CD4-positive, alpha-beta memory T cell (primary cell): Measurements from ENCODE around the gene NACC1. TPM values are rescaled to one million over a fixed set of nuclear protein-coding genes. Genes with fewer than 3 reads are reported as not detected.
A peak's percentile ranks its signal among the peaks of the same experiment; 100 is the strongest.

Source experiments
- CTCF ChIA-PET: fragments of 350-600 bp; sonication (Branson Sonifier 250); formaldehyde crosslinking; loops from one replicate; lab custom pipeline; 2021; ENCODE audit warnings: inconsistent platforms; ENCODE audit not compliant: partially characterized antibody; lab: Charles Lee
- POLR2A ChIA-PET: fragments of 350-600 bp; sonication (Branson Sonifier 250); formaldehyde crosslinking; loops from one replicate; lab custom pipeline; 2021; ENCODE audit not compliant: partially characterized antibody; lab: Charles Lee
- DNase-seq, 5 donors: peaks; one replicate each; pipeline versions ENCODE4 v3.0.0 to v3.0.0-alpha.2; 2020 to 2022; ENCODE audit warnings: mixed read lengths in 1 of 5
- H3K27ac ChIP-seq: one replicate; pipeline ENCODE4 v1.7.0; 2013; ENCODE audit warnings: low read depth, low read length
- H3K27me3 ChIP-seq: 2 replicates; pipeline ENCODE4 v1.7.0; 2013; ENCODE audit warnings: mild to moderate bottlenecking, low read length, moderate library complexity; ENCODE audit not compliant: insufficient read depth
- H3K36me3 ChIP-seq: 2 replicates; pipeline ENCODE4 v1.7.0; 2013; ENCODE audit warnings: mild to moderate bottlenecking, low read length, moderate library complexity; ENCODE audit not compliant: insufficient read depth
- H3K4me1 ChIP-seq: 2 replicates; pipeline ENCODE4 v1.7.0; 2013; ENCODE audit warnings: mild to moderate bottlenecking, low read length, moderate library complexity; ENCODE audit not compliant: insufficient read depth
- H3K4me3 ChIP-seq, 2 donors: one replicate each; pipeline ENCODE4 v1.7.0; 2013; ENCODE audit warnings: low read length in 2 of 2, mild to moderate bottlenecking in 1 of 2
- H3K9me3 ChIP-seq, 2 donors: one replicate each; pipeline ENCODE4 v1.7.0; 2013; ENCODE audit warnings: low read length in 2 of 2, control low read depth in 1 of 2; ENCODE audit not compliant: control insufficient read depth in 1 of 2
- H3K27ac Mint-ChIP-seq, 7 donors: one replicate each; pipeline ENCODE4 v1.8.0; 2020 to 2021; ENCODE audit warnings: mixed read lengths in 7 of 7, mild to moderate bottlenecking in 6 of 7, inconsistent platforms in 3 of 7, moderate library complexity in 3 of 7
- H3K27me3 Mint-ChIP-seq, 2 donors: one replicate each; pipeline ENCODE4 v1.8.0; 2020 to 2021; ENCODE audit warnings: mixed read lengths in 2 of 2
- H3K36me3 Mint-ChIP-seq, 2 donors: one replicate each; pipeline ENCODE4 v1.8.0; 2020 to 2021; ENCODE audit warnings: mixed read lengths in 2 of 2, inconsistent platforms in 1 of 2, mild to moderate bottlenecking in 1 of 2
- H3K4me1 Mint-ChIP-seq, 4 donors: one replicate each; pipeline ENCODE4 v1.8.0; 2020 to 2021; ENCODE audit warnings: mixed read lengths in 4 of 4, mild to moderate bottlenecking in 1 of 4
- H3K4me3 Mint-ChIP-seq, 8 donors: one replicate each; pipeline ENCODE4 v1.8.0; 2020 to 2021; ENCODE audit warnings: mixed read lengths in 8 of 8, mild to moderate bottlenecking in 7 of 8, moderate library complexity in 6 of 8, inconsistent platforms in 3 of 8
- H3K9me3 Mint-ChIP-seq, 8 donors: one replicate each; pipeline ENCODE4 v1.8.0; 2020 to 2021; ENCODE audit warnings: mixed read lengths in 8 of 8, mild to moderate bottlenecking in 5 of 8, inconsistent platforms in 3 of 8, moderate library complexity in 1 of 8
- intact Hi-C: fragments of 100-400 bp; cut with micrococcal nuclease; formaldehyde crosslinking; loops from one replicate; pipeline ENCODE4 v1.15.1; 2023
- polyA plus RNA-seq, 2 donors: library from polyadenylated mRNA; unstranded; fragments of 300-500 nt; fragmentation: Illumina TruSeq; gene quantifications; one replicate each; pipeline ENCODE4 v1.2.3, GENCODE V29; 2021
- total RNA-seq, 2 experiments: library from RNA; stranded (reverse); gene quantifications; one replicate each; pipeline ENCODE4 v1.2.3, GENCODE V29; 2021

The NACC1 gene
- total and polyA plus RNA-seq, 4 experiments from 2014 or later: 0.15 to 34.1 (median 13.8) TPM

DNA sequence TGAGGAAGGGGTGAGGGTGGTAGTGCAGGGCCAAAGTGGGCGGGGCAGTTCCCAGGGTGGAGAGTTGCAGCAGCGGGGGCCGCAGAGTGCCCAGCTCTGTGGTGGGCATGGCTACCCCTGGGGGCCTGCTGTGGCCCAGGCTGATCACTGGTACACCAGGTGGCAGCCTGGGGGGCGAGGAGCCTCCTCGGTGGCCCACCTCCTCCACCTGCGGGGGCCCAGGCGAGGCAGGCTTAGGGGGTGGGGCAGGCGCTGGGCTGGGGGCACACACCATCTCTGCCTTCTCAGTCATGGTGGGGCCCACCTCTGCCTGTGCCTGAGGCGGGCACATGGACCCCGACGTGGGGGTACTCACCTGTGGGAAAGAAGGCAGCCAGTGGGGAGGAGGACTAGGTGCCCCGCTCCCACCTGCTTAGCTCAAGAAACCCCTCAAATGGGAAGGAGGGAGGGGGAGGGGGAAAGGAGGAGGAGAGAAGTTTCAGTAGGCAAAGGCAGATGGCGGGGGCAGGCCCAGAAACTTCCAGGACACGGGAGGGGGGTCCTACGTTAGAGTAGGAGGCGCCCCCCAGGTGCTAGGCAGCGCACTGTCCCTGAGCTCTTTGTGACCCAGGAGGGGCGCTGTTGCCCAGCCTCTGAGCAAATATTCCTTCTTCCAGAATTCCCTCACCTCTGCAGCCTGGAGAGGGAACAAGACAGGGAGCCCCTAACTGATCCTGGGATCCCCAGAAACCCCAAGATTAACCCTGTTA is 17.0 kb upstream of the NACC1 start:
- CTCF ChIA-PET: interaction anchor here (0.7 to 2.0 kb wide), 4 partner anchors 17 to 136 kb away, joined by 3 to 6 read pairs (median 4); partner anchors contain the start of gene NACC1
- Mint-ChIP-seq H3K27me3 (peaks cover 5 to 8% of the 10 kb centered on the region in 2 donors), H3K4me3 (peak overlapping the region; percentile 81 to 88 (median 84)), H3K9me3 (peaks cover 0 to 2% (median 0%) of the 10 kb centered on the region in 8 donors), H3K36me3 (peaks cover 2 to 3% of the 10 kb centered on the region in 2 donors), H3K4me1 (peaks cover 28 to 76% (median 45%) of the 10 kb centered on the region in 4 donors), H3K27ac (peak overlapping the region; percentile 53 to 84 (median 74))
- Histone ChIP-seq H3K9me3 (no peaks in the 10 kb centered on the region), H3K27me3 (peaks cover 14% of the 10 kb centered on the region), H3K36me3 (no peaks in the 10 kb centered on the region), H3K27ac (peak overlapping the region; percentile 78), H3K4me3 (peak overlapping the region; percentile 58 to 73), H3K4me1 (peaks cover 84% of the 10 kb centered on the region)
- POLR2A ChIA-PET: interaction anchor here (1.1 to 4.8 kb wide), 6 partner anchors 16 to 210 kb away, joined by 4 to 51 read pairs (median 22); partner anchors contain the start of genes GCDH, IER2, NACC1 and STX10
- no peak for DNase-seq
- intact Hi-C loops: no loop called here

DNA sequence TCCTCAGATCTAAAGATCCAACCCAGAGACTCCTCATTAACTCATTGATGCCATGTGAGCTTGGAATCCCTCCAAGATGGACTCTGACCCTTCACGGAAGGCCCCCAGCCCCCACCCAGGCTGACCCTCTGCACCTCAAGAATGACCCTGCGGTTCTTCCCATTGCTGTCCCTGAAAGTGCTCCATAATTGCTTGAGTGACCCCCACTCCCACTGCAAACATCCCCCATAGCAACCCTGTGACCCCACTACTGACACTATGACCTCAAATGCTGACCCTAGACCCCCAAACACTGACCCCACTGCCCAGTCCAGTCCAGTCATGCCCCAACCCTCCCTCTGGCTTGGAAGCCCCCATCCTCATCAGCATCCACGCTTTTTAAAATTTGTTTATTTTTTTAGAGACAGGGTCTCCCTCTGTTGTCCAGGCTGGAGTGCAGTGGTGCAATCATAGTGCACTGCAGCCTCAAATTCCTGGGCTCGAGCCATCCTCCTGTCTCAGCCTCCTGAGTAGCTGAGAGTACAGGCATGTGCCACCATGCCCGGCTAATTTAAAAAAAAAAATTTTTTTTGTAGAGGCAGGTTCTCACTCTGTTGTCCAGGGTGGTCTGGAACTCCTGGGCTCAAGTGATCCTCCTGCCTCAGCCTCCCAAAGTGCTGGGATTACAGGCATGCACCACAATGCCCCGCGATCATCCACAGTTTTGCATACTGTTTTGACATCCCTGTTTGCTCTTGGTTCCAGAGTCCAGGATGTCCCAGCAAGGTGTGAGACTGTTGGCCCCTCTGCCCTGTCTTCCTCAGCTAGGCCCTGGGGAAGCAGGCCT is 16.3 kb upstream of the NACC1 start:
- Mint-ChIP-seq H3K4me3 (peak overlapping the region; percentile 81 to 88 (median 84)), H3K36me3 (peaks cover 2 to 3% of the 10 kb centered on the region in 2 donors), H3K27me3 (peaks cover 2 to 8% of the 10 kb centered on the region in 2 donors), H3K4me1 (peaks cover 26 to 71% (median 43%) of the 10 kb centered on the region in 4 donors), H3K27ac (peak overlapping the region; percentile 61 to 87 (median 80)), H3K9me3 (peaks cover 0 to 2% (median 0%) of the 10 kb centered on the region in 8 donors)
- Histone ChIP-seq H3K4me1 (peaks cover 76% of the 10 kb centered on the region), H3K36me3 (no peaks in the 10 kb centered on the region), H3K9me3 (no peaks in the 10 kb centered on the region), H3K4me3 (peak overlapping the region; percentile 58 to 73), H3K27ac (peak overlapping the region; percentile 62), H3K27me3 (peaks cover 7% of the 10 kb centered on the region)
- intact Hi-C loops: no loop called here
- no peak for DNase-seq
- POLR2A ChIA-PET: interaction anchor here (1.1 to 4.8 kb wide), 4 partner anchors 15 to 53 kb away, joined by 4 to 51 read pairs (median 29); partner anchors contain the start of genes IER2, NACC1, STX10 and TRMT1
- CTCF ChIA-PET: no interaction called here

DNA sequence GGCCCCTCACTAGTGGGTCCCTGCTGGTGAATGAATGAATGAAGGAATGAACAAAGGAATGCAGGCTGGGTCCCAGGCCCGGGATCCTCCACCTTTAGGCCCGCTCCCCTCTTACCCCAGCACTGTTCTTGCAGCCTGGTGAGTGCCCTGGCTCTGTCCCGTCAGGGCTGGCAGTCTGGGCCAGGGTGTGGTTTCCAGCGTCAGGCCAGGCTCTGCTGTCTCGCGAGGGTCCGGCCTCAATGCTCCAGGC is 15.7 kb upstream of the NACC1 start:
- Histone ChIP-seq H3K36me3 (no peaks in the 10 kb centered on the region), H3K4me1 (peaks cover 71% of the 10 kb centered on the region), H3K27me3 (peaks cover 2% of the 10 kb centered on the region), H3K4me3 (peak overlapping the region; percentile 58 to 73), H3K9me3 (no peaks in the 10 kb centered on the region), H3K27ac (peak overlapping the region; percentile 62)
- intact Hi-C loops: no loop called here
- ChIA-PET POLR2A (interaction anchor here (1.2 to 4.8 kb wide), 4 partner anchors 8 to 53 kb away, joined by 3 to 51 read pairs (median 36); partner anchors contain the start of genes NACC1 and TRMT1), CTCF (no interaction called here)
- H3K36me3 Mint-ChIP-seq: peaks cover 2 to 3% of the 10 kb centered on the region in 2 donors
- H3K9me3 Mint-ChIP-seq: peaks cover 0 to 2% (median 0%) of the 10 kb centered on the region in 8 donors
- peaks cover 24 to 66% (median 39%) of the 10 kb centered on the region in 4 donors for H3K4me1 Mint-ChIP-seq
- peak overlapping the region; percentile 31 to 87 (median 80) for H3K27ac Mint-ChIP-seq
- peak in 1 of 5 donors; percentile 7 for DNase-seq
- H3K27me3 Mint-ChIP-seq: peaks cover 0 to 5% of the 10 kb centered on the region in 2 donors
- peak overlapping the region; percentile 81 to 88 (median 84) for H3K4me3 Mint-ChIP-seq

DNA sequence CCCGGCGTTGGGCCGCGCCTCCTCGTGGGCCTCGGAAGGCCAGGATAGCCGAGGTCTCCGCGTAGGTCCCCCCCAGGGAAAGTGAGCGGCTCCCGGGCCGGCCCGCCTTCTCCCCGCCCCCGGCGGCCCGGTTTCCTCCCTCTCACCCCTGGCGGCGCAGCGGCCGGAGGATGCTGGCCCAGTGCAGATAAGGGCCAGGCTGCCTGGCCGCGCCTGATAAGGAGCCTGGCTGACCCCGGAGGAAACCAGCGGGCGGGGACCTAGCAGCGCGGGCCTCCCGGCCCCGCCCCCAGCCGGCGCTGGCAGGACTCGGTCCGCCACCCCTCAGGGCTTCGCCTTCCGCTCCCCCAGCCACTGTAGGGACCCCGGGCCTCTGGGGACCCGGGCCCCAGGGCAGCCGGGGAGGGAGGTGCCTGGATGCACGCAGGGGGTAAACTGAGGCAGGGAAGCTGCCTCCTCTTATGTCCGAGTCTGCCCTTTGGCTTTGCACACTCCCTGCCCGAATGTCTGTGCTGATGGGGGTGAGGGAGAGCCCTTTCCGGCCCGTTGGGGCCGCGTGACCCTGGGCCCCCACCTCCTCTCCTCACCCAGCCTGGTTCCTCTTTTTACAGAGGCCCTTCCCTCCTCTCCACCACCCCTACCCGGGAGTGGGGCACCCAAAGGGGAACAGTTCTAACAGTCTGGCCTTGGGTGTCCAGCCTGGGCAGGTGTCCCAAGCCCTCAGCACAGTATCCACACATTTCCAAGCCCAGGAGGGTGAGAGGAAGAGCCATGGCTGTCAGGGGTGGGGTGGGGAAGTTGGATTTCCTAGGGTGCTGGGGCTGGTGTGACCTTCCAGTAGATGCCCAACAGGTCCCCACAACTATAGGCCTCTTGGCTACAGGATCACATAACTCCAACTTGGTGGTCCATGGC is 15.1 kb upstream of the NACC1 start, which contains the start of gene LYL1:
Gene LYL1 (minus strand): TSS at position 193 of the 915 bp plus-strand sequence. CDS start 1,687 bp downstream, outside the sequence.
- peak within 1 kb of the TSS; percentile 62 for H3K27ac ChIP-seq
- peaks cover 24 to 63% (median 38%) of the 10 kb centered on the region in 4 donors for H3K4me1 Mint-ChIP-seq
- peaks cover 70% of the 10 kb centered on the region for H3K4me1 ChIP-seq
- POLR2A ChIA-PET: interaction anchor here (1.2 to 5.1 kb wide), 6 partner anchors 9 to 68 kb away, joined by 3 to 69 read pairs (median 24); partner anchors contain the start of genes NACC1 and TRMT1
- peaks cover 0 to 2% (median 0%) of the 10 kb centered on the region in 8 donors for H3K9me3 Mint-ChIP-seq
- no peaks in the 10 kb centered on the region for H3K36me3 ChIP-seq
- intact Hi-C loops: no loop called here
- H3K27me3 ChIP-seq: no peaks in the 10 kb centered on the region
- peak in 1 of 5 donors; percentile 26 for DNase-seq
- peak within 1 kb of the TSS; percentile 65 to 73 for H3K4me3 ChIP-seq
- peaks cover 3 to 6% of the 10 kb centered on the region in 2 donors for H3K36me3 Mint-ChIP-seq
- H3K27ac Mint-ChIP-seq: peak within 1 kb of the TSS; percentile 31 to 87 (median 83)
- H3K9me3 ChIP-seq: no peaks in the 10 kb centered on the region
- CTCF ChIA-PET: interaction anchor here (1.1 to 4.4 kb wide), 5 partner anchors 8 to 140 kb away, joined by 3 to 40 read pairs (median 4); partner anchors contain the start of genes NACC1 and TRMT1
- H3K4me3 Mint-ChIP-seq: peak within 1 kb of the TSS; percentile 81 to 97 (median 86)
- H3K27me3 Mint-ChIP-seq: peaks cover 0 to 5% of the 10 kb centered on the region in 2 donors

DNA sequence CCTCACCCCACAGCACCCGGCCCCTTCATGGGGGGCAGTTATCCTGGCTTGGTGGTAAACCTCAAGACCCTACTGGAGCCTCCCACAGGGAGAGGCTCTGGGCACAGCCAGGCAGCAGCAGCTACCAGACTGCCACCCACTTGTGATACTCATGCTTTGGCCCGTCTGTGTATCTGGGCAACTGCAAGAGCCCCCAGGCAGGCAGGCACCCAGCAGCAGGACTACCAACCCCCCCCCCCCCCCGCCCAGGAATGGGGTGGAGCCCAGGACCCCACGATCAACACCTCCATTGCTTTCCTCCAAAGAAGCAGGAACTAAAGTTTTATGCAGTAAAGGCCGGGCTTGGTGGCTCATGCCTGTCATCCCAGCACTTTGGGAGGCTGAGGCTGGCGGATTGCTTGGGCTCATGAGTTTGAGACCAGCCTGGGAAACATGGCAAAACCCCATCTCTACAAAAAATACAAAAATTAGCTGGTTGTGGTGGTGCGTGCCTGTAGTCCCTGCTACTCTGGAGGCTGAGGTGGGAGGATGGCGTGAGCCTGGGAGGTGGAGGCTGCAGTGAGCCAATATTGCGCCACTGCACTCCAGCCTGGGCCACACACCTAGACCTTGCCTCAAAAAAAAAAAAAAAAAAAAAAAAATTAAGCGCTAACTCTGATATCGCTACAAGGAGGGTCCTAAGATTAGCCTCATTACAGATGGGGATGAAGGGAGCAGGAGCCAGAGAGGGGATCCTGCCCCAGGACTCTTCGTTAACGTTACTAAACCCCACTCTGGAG is 14.3 kb upstream of the NACC1 start:
- intact Hi-C loops: loop anchor here (1.0 kb wide), 1 partner anchor 13 kb away; the partner anchor contains the start of gene TRMT1
- peaks cover 3 to 6% of the 10 kb centered on the region in 2 donors for H3K36me3 Mint-ChIP-seq
- H3K27ac Mint-ChIP-seq: peak overlapping the region in 5 of 7 donors; percentile 43 to 94 (median 83)

More for the DNA sequence above, 14.3 kb upstream of the NACC1 start:
- no peak for DNase-seq
- Mint-ChIP-seq H3K27me3 (peaks cover 0 to 2% of the 10 kb centered on the region in 2 donors), H3K4me3 (peak overlapping the region; percentile 87 to 97 (median 92)), H3K9me3 (peaks cover 0 to 2% (median 0%) of the 10 kb centered on the region in 8 donors), H3K4me1 (peaks cover 19 to 55% (median 36%) of the 10 kb centered on the region in 4 donors)
- ChIA-PET CTCF (interaction anchor here (0.8 to 4.4 kb wide), 18 partner anchors 9 to 171 kb away, joined by 3 to 40 read pairs (median 6); partner anchors contain the start of genes IER2, NACC1, STX10 and TRMT1), POLR2A (interaction anchor here (1.1 to 5.1 kb wide), 16 partner anchors 9 to 328 kb away, joined by 3 to 69 read pairs (median 10); partner anchors contain the start of genes GCDH, HOOK2, IER2 and NACC1)
- peak overlapping the region in 1 of 2 donors; percentile 65 for H3K4me3 ChIP-seq
- no peaks in the 10 kb centered on the region for H3K27me3 ChIP-seq
- H3K4me1 ChIP-seq: peaks cover 67% of the 10 kb centered on the region
- H3K36me3 ChIP-seq: no peaks in the 10 kb centered on the region
- H3K27ac ChIP-seq: peak overlapping the region; percentile 62
- H3K9me3 ChIP-seq: no peaks in the 10 kb centered on the region
